ENCODE results near the gene ELMO1.

- TF ChIP-seq POLR2A (IDR thresholded peaks at IDR 0.05; ENCODE audit: borderline replicate concordance, extremely low read depth, insufficient read depth, insufficient read length) (no peak), EGR1 (IDR thresholded peaks at IDR 0.05; ENCODE audit: low read depth) (no peak), MAX (IDR thresholded peaks at IDR 0.05) (no peak), REST (IDR thresholded peaks at IDR 0.05; ENCODE audit: low read depth) (no peak), YY1 (IDR thresholded peaks at IDR 0.05; ENCODE audit: extremely low read depth, insufficient replicate concordance, low read depth, low read length) (no peak), SIN3A (IDR thresholded peaks at IDR 0.05; ENCODE audit: low read depth) (no peak), RAD21 (IDR thresholded peaks at IDR 0.05; ENCODE audit: low read depth) (no peak), CEBPB (IDR thresholded peaks at IDR 0.05; ENCODE audit: low read depth) (no peak), EZH2 (IDR thresholded peaks at IDR 0.05) (no peak)
- TF ChIP-seq, protein P1, sequence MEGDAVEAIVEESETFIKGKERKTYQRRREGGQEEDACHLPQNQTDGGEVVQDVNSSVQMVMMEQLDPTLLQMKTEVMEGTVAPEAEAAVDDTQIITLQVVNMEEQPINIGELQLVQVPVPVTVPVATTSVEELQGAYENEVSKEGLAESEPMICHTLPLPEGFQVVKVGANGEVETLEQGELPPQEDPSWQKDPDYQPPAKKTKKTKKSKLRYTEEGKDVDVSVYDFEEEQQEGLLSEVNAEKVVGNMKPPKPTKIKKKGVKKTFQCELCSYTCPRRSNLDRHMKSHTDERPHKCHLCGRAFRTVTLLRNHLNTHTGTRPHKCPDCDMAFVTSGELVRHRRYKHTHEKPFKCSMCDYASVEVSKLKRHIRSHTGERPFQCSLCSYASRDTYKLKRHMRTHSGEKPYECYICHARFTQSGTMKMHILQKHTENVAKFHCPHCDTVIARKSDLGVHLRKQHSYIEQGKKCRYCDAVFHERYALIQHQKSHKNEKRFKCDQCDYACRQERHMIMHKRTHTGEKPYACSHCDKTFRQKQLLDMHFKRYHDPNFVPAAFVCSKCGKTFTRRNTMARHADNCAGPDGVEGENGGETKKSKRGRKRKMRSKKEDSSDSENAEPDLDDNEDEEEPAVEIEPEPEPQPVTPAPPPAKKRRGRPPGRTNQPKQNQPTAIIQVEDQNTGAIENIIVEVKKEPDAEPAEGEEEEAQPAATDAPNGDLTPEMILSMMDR (IDR thresholded peaks at IDR 0.05 in 2 of 3, conservative IDR thresholded peaks at IDR 0.05 in 1 of 3; ENCODE audit: borderline replicate concordance in 1 of 3, insufficient read depth in 1 of 3, low read depth in 2 of 3, low read length in 2 of 3): no peak
These were observed 477.8 kb downstream of the ELMO1 start for GRCh38 chr7:36970551-36971514.
